ENCODE measurements around the gene EOMES. TPM values are rescaled to one million over a fixed set of nuclear protein-coding genes. Genes with fewer than 3 reads are reported as not detected.

The EOMES gene
- total RNA-seq, 2 donors from 2014 or later: 0.63 to 4.6 TPM

GRCh38 chr3:27730774-27731659 lies 8.9 kb upstream of the EOMES start:
- no peak for TF ChIP-seq CTCF (IDR thresholded peaks at IDR 0.05)
- Histone ChIP-seq H3K9me3 (no peaks in the 10 kb centered on the region), H3K36me3 (no peaks in the 10 kb centered on the region), H3K27ac (no peak overlapping the region), H3K4me3 (no peak overlapping the region), H3K27me3 (replicated peaks; ENCODE audit: insufficient read depth) (peaks cover 27% of the 10 kb centered on the region), H3K4me1 (ENCODE audit: control insufficient read depth in 1 of 2, low read depth in 2 of 2) (peaks cover 8 to 23% of the 10 kb centered on the region in 2 donors)
- no peak for DNase-seq (ENCODE audit: low spot score)
- no peak for ATAC-seq (ENCODE audit: insufficient number of reproducible peaks, low FRiP score, low read depth)

DNA sequence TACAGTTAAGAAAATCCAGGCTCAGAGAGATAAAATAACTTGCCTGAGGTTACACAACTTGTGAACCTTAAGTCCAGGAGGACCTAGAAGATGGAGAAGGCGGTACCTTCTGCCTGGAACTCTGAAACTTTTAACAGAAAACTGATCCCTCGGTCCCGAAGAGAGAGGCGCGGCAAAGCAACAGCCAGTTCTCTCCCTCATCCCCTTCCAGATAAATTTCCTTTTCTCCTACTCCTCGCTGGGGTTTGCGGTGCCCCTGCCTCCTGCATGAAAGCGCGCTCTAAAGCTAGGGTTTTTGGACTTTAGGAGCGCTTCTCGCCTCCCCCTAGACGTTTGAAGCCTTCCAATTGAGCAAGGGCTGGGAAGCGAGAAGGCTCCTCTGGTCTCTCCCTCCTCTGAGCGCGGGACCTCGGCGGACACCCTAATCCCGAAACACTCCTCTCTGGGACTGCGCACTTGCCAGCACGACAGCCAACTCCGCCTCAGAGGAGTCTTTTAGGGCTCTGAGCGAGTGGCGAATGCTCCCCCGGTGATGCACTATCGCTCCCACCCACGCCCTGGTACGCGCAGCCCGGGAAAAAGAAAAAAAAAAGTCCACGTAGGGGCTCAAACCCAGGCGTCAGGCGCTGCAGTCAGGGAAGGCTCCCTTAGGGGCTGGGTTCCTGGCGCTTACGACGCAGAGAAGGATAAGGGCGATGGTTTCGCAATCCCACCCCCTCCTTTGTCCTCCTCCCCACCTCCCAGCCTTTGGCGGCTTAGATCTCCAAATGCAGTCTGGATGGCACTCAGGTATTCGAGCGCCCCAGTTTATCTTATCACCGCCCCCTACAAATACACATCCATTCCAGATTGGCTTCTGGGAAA lies 7.9 kb upstream of the EOMES start:
- H3K9me3 ChIP-seq: no peaks in the 10 kb centered on the region
- H3K27ac ChIP-seq: no peak overlapping the region
- no peaks in the 10 kb centered on the region for H3K36me3 ChIP-seq
- H3K27me3 ChIP-seq (replicated peaks; ENCODE audit: insufficient read depth): peaks cover 27% of the 10 kb centered on the region
- no peak for TF ChIP-seq CTCF (IDR thresholded peaks at IDR 0.05)
- H3K4me1 ChIP-seq (ENCODE audit: control insufficient read depth in 1 of 2, low read depth in 2 of 2): peaks cover 8 to 23% of the 10 kb centered on the region in 2 donors
- peak; percentile 17 for ATAC-seq (ENCODE audit: insufficient number of reproducible peaks, low FRiP score, low read depth)
- no peak for DNase-seq (ENCODE audit: low spot score)
- H3K4me3 ChIP-seq: peak overlapping the region; percentile 44

GRCh38 chr3:27729325-27729724 lies 7.2 kb upstream of the EOMES start:
- Histone ChIP-seq H3K27ac (peak overlapping the region in 1 of 2 donors; percentile 8), H3K9me3 (no peaks in the 10 kb centered on the region), H3K4me1 (ENCODE audit: control insufficient read depth in 1 of 2, low read depth in 2 of 2) (peaks cover 8 to 24% of the 10 kb centered on the region in 2 donors), H3K36me3 (no peaks in the 10 kb centered on the region), H3K27me3 (replicated peaks; ENCODE audit: insufficient read depth) (peaks cover 27% of the 10 kb centered on the region), H3K4me3 (no peak overlapping the region)
- DNase-seq (ENCODE audit: low spot score) (no peak), ATAC-seq (ENCODE audit: insufficient number of reproducible peaks, low FRiP score, low read depth) (no peak)
- no peak for TF ChIP-seq CTCF (IDR thresholded peaks at IDR 0.05)

DNA sequence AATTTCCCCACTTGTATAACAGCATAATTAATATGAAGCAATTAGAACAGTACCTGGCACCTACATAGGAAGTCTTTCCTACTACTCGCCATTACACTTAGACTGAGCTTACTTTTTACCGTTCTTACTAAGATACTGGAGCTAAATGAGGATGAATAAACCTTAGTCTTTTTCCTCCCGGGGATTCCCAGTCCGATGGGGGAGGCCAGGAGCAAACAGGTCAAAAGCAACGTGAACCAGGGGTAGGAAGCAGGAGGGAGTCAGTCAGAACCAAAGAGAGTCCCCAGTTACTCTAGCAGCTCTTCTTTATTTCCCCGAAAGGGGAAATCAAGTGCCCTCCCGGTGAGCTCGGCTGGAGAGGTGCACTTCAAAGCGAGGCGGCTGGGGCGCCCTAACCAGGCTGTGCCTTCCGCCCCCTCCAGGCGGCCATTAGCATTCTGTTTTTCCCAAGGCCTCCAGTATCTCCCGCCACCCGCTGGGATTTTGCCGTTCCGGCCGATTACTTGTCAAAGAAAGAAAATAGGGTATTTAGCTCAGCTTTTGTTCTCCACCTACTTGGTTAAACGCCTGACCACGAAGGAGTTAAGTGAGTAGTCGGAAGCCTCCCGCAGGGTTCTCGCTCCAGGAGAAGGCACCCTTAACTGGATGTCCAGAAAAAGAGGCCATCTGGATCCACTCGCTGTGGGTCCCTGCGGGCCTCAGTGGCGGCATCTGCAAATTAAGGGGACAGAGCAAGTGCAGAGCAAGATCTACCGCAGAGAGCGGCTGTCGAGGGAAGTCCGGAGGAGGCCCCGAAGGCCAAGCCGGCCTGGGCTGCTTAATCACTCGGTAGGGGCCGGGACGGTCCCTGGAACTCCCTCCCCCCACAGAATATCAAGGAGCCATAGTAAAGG lies 6.3 kb upstream of the EOMES start:
- Histone ChIP-seq H3K27ac (peak overlapping the region in 1 of 2 donors; percentile 8), H3K36me3 (no peaks in the 10 kb centered on the region), H3K27me3 (replicated peaks; ENCODE audit: insufficient read depth) (peaks cover 27% of the 10 kb centered on the region), H3K9me3 (no peaks in the 10 kb centered on the region), H3K4me1 (ENCODE audit: control insufficient read depth in 1 of 2, low read depth in 2 of 2) (peaks cover 8 to 33% of the 10 kb centered on the region in 2 donors), H3K4me3 (peak overlapping the region; percentile 40)
- TF ChIP-seq CTCF (IDR thresholded peaks at IDR 0.05): no peak
- ATAC-seq (ENCODE audit: insufficient number of reproducible peaks, low FRiP score, low read depth) (no peak), DNase-seq (ENCODE audit: low spot score) (no peak)

Data from thoracic aorta (tissue), 2 donors.